ENCODE data around the gene GHRL.

DNA sequence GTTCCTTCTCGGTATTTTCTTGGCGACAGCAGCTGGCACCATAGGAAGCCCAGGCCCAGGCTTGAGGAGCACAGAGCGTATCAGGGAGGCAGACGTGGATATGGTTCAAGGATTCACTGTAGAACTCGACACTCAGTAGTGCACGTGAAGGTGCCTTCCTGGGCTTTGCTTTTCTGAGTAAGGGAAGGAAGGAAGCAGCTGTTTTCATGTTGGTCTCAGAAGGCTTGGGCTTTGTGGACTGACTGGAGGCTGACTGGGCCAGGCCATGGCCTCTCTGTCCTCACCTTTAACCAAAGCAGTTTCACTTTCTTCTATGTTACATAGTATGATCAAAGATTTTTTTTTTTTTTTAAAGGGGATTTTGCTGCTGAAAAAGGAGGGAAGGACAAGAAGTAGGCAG lies 6.9 kb upstream of the GHRL start:
- TF ChIP-seq POLR2A (IDR thresholded peaks at IDR 0.05; ENCODE audit: low read depth, low read length) (0 out of 2 replicates have a peak, but pooled peaks have one; percentile 20), TAF1 (IDR thresholded peaks at IDR 0.05; ENCODE audit: borderline replicate concordance, low read depth, low read length) (no peak)
